GM21526 (cell line): ENCODE data around the gene BRWD1.
"Not testable (repeated sequence)": the region's sequence is repeated elsewhere in the genome, so short reads cannot be mapped to it uniquely, and the experiment has no call there.

ENCODE experiments used
- ATAC-seq: cut with Tn5 transposase; IDR thresholded peaks from one replicate; pipeline ENCODE4 v1.9.1; 2021; ENCODE audit warnings: moderate library complexity; ENCODE audit not compliant: unreplicated experiment, low FRiP score

BRWD1 gene

DNA sequence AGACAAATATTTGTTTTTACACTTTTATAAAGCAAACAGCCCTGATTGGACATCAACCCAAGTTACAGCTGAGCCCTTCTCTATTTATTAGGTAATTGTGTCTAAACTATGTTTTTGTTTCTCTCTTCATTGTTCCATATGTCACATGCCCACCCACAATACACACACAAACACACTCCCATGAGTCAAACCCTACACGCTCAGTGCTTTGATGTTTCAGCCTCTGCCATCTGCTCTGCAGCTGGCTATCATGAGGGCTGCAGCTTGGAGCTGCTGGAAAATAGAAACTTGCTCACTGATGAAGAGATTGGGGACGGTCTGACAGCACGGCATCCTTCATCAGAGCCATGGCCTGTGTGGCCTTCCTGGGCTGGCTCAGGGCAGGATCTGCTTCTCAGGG, 171.9 kb downstream of the BRWD1 start:
- no peak for ATAC-seq

DNA sequence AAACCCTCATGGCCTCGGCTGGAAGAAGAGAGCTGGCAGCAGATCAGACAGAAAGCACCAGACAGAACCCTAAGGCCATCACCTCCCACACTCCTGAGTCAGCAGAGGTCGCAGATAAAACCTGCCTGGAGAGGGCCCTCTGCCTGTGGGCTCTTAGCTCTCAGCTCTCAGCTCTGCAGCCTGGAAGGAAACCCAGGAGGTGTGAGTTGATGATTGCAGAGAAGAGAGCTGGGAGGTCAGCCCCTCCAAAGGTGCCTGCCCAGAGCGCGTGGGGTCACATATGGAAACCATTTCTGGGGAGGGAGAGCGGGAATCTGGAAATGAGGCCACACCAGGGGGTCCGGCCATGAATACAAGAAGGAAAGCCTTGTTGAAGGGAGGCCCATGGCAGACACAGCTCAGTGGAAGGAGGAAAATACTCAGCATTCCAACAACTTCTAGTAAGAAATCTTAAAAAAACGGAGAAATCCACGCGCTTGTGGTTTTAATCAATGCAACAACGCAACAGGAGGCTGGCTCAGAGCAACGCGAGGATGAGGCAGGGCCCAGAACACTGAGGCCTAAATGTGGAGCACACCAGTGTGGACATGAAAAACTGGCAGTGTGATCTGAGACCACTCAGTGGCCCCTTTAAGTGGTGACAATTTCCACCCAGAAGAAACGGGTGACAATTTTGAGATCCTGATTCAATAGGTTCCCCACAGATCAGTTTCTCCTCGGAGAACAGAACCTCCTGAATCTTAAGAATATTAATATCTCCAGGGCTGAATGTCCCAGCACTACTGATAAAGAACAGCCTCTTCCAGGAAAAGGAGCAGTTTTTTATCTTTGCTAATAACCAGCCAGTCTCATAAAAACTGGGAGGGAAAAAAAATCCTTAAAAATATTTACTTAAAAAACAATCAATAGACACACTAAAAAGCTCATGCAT, 175.9 kb downstream of the BRWD1 start:
- ATAC-seq = no peak

DNA sequence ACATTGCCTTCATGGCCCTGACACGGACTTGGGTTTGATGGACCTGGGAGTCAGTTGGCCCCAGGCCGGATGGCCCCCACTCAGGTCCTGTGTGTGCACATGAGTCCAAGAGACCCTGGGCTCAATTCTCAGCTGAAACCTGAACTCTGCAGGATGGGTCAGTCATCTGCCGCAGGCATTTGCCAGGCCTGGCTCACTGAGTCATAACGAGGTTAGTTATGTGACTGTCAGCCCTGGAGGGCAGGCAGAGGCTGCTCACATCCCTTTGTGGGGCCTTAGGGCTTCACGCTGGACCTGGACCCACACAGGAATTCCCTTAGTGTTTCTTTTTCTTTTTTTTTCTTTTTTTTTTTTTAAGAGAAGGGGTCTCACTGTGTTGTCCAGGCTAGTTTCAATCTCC, 176.7 kb downstream of the BRWD1 start:
- ATAC-seq = no peak

DNA sequence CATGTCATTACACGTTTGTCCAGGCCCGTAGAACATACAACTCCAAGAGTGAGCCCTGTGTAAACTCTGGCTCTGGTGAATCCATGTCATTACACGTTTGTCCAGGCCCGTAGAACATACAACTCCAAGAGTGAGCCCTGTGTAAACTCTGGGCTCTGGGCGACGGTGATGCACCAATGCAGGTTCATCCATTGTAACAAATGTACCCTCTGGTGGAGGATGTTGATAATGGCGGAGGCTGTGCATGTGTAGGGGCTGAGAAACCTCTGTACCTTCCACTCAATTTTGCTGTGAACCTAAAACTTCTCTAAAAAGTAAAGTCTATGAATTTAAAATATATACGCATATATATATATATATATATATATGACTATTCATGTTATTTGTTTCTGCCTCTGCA, 177.3 kb downstream of the BRWD1 start:
- ATAC-seq = not testable (repeated sequence)

DNA sequence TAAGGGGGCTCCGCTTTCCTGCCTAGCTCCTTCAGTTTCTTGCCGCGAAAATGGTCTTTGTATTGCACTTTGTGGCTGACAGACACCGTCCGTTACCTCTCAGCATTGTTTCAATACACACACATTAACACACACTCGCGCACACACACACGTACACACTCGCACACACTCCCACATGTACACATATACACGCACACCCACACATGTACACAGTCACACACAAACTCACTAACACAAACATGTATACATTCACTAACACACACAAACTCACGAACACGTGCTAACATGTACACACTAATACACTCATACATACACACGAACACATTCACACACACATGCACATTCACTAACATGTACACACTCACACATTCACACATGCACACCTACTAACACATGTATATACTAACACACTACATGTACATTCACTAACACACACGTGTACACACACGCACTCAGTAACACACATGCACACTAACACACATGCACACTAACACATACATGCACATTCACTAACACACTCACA, 179.1 kb downstream of the BRWD1 start:
- no peak for ATAC-seq
